ENCODE data around the gene PXMP2.

DNA sequence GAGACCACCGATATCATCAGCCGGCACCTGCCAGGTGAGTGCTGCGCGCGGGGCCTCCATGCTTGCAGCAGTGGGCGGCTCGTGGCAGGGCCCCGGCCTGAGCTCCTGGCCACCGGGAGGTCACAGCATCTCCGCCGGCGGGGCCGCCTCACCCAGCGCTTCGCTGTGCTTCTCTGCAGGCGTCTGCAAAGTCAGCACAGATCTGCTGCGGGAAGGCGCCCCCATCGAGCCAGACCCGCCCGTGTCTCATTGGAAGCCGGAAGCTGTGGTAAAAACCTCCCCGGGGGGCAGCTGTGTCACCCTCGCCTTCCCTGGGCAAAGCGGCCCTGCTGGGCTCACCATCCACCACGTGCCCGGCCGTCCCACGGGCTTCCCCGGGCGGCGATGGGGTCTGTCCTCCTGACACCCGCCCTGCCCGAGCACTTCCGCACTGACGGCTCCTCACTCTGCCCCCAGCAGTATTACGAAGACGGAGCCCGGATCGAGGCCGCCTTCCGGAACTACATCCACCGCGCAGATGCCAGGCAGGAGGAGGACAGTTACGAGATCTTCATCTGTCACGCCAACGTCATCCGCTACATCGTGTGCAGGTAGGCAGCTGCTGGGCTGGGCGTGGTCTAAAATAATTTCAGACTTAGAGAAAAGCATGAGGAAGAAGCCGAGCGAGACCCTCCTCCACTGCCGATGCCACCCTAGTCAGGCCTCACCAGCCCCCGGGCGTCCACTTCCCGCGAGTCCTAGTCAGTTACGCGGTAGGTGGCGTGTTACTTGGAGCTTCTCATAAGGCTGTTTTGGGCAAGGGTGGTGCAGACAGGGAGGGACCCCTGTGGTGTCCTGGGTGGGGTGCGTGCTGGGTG lies 30.4 kb downstream of the PXMP2 start:
- TF ChIP-seq CTCF (IDR thresholded peaks at IDR 0.05; ENCODE audit: insufficient read depth, low read length, poor library complexity, severe bottlenecking) (no peak), EZH2phosphoT487 (conservative IDR thresholded peaks at IDR 0.05; ENCODE audit: low read length) (no peak)

All from SU-DHL-6 (cell line).